HG03060 (cell line): ENCODE data around the gene ADM.

Experiments used
- ATAC-seq: cut with Tn5 transposase; IDR thresholded peaks from one replicate; pipeline ENCODE4 v1.9.1; 2021; ENCODE audit warnings: low read depth, moderate number of reproducible peaks; ENCODE audit not compliant: unreplicated experiment

ADM gene

GRCh38 chr11:10325277-10326011 is 20.6 kb downstream of the ADM start:
- ATAC-seq: no peak

- ATAC-seq: no peak
Measured at GRCh38 chr11:10326012-10326964, 21.4 kb downstream of the ADM start.

- no peak for ATAC-seq
Measured at GRCh38 chr11:10327254-10327653, 22.4 kb downstream of the ADM start.

- no peak for ATAC-seq
Measured at GRCh38 chr11:10328314-10329098, 23.6 kb downstream of the ADM start.

GRCh38 chr11:10329356-10329755 is 24.5 kb downstream of the ADM start:
- no peak for ATAC-seq

GRCh38 chr11:10329935-10330334 is 25.1 kb downstream of the ADM start:
- ATAC-seq: no peak

GRCh38 chr11:10331548-10332289 is 26.8 kb downstream of the ADM start:
- ATAC-seq: no peak

GRCh38 chr11:10333490-10333889 is 28.6 kb downstream of the ADM start:
- no peak for ATAC-seq

- ATAC-seq: no peak
Measured at GRCh38 chr11:10338287-10338686, 33.4 kb downstream of the ADM start.

- no peak for ATAC-seq
Measured at GRCh38 chr11:10348650-10349280, 43.9 kb downstream of the ADM start.

GRCh38 chr11:10349281-10349665 is 44.4 kb downstream of the ADM start:
- ATAC-seq: no peak

GRCh38 chr11:10349806-10350205 is 44.9 kb downstream of the ADM start:
- no peak for ATAC-seq

GRCh38 chr11:10350334-10350733 is 45.5 kb downstream of the ADM start:
- no peak for ATAC-seq

- ATAC-seq: no peak
Measured at GRCh38 chr11:10351435-10351764, 46.5 kb downstream of the ADM start.

- ATAC-seq: no peak
Measured at GRCh38 chr11:10351765-10352641, 47.1 kb downstream of the ADM start.

- ATAC-seq: no peak
Measured at GRCh38 chr11:10352921-10353550, 48.2 kb downstream of the ADM start.

- no peak for ATAC-seq
Measured at GRCh38 chr11:10354389-10354788, 49.5 kb downstream of the ADM start.

- no peak for ATAC-seq
Measured at GRCh38 chr11:10355257-10355661, 50.4 kb downstream of the ADM start.
